H1 (cell line): Measurements from ENCODE around the gene SCNN1B. TPM values are rescaled to one million over a fixed set of nuclear protein-coding genes. Genes with fewer than 3 reads are reported as not detected.

ENCODE experiments used
- CHD1 ChIP-seq: IDR thresholded peaks from 2 replicates; pipeline ENCODE4 v1.6.1; 2012; ENCODE audit warnings: low read depth, low read length, improper control_type of control experiment
- NANOG ChIP-seq: IDR thresholded peaks from 2 replicates; pipeline ENCODE4 v1.6.1; 2011; ENCODE audit warnings: low read length, low read depth, mild to moderate bottlenecking, inconsistent platforms; ENCODE audit not compliant: insufficient read depth, poor library complexity, severe bottlenecking
- TAF7 ChIP-seq: optimal IDR thresholded peaks from 2 replicates; pipeline ENCODE3; 2011; ENCODE audit warnings: low read depth, mild to moderate bottlenecking, inconsistent platforms, low read length, moderate library complexity, borderline replicate concordance
- polyA plus RNA-seq, 7 experiments: library from polyadenylated mRNA; depleted of rRNA in 3 of 7; stranded (reverse) in 5 of 7; unstranded in 2 of 7; fragments of >200 nt in 5 of 7; fragments of 200-250 nt in 2 of 7; gene quantifications; 1 replicate in 5 of 7; 2 replicates in 1 of 7; 4 replicates in 1 of 7; pipeline versions ENCODE4 v1.2.1 to v1.2.3, GENCODE V29; 2011 to 2013; ENCODE audit warnings: missing spikeins in 2 of 7, mixed read lengths in 2 of 7
- total RNA-seq: library from RNA; stranded (reverse); fragmentation: NEBNext Ultra II Directional; extraction: Animal tissue kit (Norgen Biotek cat#: 25700); gene quantifications from 2 replicates; pipeline ENCODE4 v1.2.1, GENCODE V29; 2021
- TF ChIP-seq, protein P1 (sequence below): fragments of 300-600 bp; sonication (generic); IDR thresholded peaks from 2 replicates; pipeline ENCODE4 v1.7.1; 2012; ENCODE audit warnings: low read length, moderate library complexity, mild to moderate bottlenecking, inconsistent platforms; ENCODE audit not compliant: insufficient replicate concordance
- TF ChIP-seq, protein P2 (sequence below): IDR thresholded peaks from 2 replicates; pipeline ENCODE4 v1.6.1; 2012; ENCODE audit warnings: inconsistent platforms

The SCNN1B gene
- total and polyA plus RNA-seq, 2 of the 8 experiments (the other 6 are each of a cell fraction or from before 2014, with no cell fraction given) = 0.20 to 0.95 TPM

GRCh38 chr16:23362460-23363317, 60.6 kb downstream of the SCNN1B start (continued):
- TF ChIP-seq, protein P1, sequence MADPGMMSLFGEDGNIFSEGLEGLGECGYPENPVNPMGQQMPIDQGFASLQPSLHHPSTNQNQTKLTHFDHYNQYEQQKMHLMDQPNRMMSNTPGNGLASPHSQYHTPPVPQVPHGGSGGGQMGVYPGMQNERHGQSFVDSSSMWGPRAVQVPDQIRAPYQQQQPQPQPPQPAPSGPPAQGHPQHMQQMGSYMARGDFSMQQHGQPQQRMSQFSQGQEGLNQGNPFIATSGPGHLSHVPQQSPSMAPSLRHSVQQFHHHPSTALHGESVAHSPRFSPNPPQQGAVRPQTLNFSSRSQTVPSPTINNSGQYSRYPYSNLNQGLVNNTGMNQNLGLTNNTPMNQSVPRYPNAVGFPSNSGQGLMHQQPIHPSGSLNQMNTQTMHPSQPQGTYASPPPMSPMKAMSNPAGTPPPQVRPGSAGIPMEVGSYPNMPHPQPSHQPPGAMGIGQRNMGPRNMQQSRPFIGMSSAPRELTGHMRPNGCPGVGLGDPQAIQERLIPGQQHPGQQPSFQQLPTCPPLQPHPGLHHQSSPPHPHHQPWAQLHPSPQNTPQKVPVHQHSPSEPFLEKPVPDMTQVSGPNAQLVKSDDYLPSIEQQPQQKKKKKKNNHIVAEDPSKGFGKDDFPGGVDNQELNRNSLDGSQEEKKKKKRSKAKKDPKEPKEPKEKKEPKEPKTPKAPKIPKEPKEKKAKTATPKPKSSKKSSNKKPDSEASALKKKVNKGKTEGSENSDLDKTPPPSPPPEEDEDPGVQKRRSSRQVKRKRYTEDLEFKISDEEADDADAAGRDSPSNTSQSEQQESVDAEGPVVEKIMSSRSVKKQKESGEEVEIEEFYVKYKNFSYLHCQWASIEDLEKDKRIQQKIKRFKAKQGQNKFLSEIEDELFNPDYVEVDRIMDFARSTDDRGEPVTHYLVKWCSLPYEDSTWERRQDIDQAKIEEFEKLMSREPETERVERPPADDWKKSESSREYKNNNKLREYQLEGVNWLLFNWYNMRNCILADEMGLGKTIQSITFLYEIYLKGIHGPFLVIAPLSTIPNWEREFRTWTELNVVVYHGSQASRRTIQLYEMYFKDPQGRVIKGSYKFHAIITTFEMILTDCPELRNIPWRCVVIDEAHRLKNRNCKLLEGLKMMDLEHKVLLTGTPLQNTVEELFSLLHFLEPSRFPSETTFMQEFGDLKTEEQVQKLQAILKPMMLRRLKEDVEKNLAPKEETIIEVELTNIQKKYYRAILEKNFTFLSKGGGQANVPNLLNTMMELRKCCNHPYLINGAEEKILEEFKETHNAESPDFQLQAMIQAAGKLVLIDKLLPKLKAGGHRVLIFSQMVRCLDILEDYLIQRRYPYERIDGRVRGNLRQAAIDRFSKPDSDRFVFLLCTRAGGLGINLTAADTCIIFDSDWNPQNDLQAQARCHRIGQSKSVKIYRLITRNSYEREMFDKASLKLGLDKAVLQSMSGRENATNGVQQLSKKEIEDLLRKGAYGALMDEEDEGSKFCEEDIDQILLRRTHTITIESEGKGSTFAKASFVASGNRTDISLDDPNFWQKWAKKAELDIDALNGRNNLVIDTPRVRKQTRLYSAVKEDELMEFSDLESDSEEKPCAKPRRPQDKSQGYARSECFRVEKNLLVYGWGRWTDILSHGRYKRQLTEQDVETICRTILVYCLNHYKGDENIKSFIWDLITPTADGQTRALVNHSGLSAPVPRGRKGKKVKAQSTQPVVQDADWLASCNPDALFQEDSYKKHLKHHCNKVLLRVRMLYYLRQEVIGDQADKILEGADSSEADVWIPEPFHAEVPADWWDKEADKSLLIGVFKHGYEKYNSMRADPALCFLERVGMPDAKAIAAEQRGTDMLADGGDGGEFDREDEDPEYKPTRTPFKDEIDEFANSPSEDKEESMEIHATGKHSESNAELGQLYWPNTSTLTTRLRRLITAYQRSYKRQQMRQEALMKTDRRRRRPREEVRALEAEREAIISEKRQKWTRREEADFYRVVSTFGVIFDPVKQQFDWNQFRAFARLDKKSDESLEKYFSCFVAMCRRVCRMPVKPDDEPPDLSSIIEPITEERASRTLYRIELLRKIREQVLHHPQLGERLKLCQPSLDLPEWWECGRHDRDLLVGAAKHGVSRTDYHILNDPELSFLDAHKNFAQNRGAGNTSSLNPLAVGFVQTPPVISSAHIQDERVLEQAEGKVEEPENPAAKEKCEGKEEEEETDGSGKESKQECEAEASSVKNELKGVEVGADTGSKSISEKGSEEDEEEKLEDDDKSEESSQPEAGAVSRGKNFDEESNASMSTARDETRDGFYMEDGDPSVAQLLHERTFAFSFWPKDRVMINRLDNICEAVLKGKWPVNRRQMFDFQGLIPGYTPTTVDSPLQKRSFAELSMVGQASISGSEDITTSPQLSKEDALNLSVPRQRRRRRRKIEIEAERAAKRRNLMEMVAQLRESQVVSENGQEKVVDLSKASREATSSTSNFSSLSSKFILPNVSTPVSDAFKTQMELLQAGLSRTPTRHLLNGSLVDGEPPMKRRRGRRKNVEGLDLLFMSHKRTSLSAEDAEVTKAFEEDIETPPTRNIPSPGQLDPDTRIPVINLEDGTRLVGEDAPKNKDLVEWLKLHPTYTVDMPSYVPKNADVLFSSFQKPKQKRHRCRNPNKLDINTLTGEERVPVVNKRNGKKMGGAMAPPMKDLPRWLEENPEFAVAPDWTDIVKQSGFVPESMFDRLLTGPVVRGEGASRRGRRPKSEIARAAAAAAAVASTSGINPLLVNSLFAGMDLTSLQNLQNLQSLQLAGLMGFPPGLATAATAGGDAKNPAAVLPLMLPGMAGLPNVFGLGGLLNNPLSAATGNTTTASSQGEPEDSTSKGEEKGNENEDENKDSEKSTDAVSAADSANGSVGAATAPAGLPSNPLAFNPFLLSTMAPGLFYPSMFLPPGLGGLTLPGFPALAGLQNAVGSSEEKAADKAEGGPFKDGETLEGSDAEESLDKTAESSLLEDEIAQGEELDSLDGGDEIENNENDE = no peak
- no peak for TF ChIP-seq CHD1
- TF ChIP-seq NANOG = no peak
- no peak for TF ChIP-seq TAF7
- TF ChIP-seq, protein P2, sequence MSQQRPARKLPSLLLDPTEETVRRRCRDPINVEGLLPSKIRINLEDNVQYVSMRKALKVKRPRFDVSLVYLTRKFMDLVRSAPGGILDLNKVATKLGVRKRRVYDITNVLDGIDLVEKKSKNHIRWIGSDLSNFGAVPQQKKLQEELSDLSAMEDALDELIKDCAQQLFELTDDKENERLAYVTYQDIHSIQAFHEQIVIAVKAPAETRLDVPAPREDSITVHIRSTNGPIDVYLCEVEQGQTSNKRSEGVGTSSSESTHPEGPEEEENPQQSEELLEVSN = no peak
- TF ChIP-seq, all 59 proteins: peak for 0
